Keratinocyte (primary cell): ENCODE measurements around the gene TOP3B. TPM values are rescaled to one million over a fixed set of nuclear protein-coding genes. Genes with fewer than 3 reads are reported as not detected.
"Not testable (repeated sequence)": the region's sequence is repeated elsewhere in the genome, so short reads cannot be mapped to it uniquely, and the experiment has no call there.

Experiments
- DNase-seq: peaks from one replicate; pipeline ENCODE4 v3.0.0-alpha.2; 2011; ENCODE audit warnings: low read depth, missing footprints, low spot score
- FAIRE-seq: peaks from 2 replicates; lab custom pipeline; 2011; peaks lifted over from hg19 to GRCh38; lab: Jason Lieb, UNC
- H2AFZ ChIP-seq: 2 replicates; pipeline ENCODE4 v1.6.0; 2012; ENCODE audit warnings: low read length, control low read depth, inconsistent platforms; ENCODE audit not compliant: control insufficient read depth
- H3K27ac ChIP-seq: 2 replicates; pipeline ENCODE4 v1.5.1; 2011; ENCODE audit warnings: low read length; ENCODE audit not compliant: control insufficient read depth, insufficient read depth
- H3K27me3 ChIP-seq: 3 replicates; pipeline ENCODE4 v1.6.0; 2011; ENCODE audit warnings: low read length; ENCODE audit not compliant: control insufficient read depth, insufficient read depth; ENCODE audit errors: extremely low read depth
- H3K36me3 ChIP-seq, 2 experiments: 2 replicates in 1 of 2; 3 replicates in 1 of 2; pipeline ENCODE4 v1.5.1; 2011; ENCODE audit warnings: low read length in 2 of 2, mild to moderate bottlenecking in 1 of 2; ENCODE audit not compliant: control insufficient read depth in 2 of 2, insufficient read depth in 2 of 2; ENCODE audit errors: extremely low read depth in 1 of 2
- H3K4me1 ChIP-seq: 3 replicates; pipeline ENCODE4 v1.5.1; 2011; ENCODE audit warnings: low read length; ENCODE audit not compliant: control insufficient read depth, insufficient read depth; ENCODE audit errors: extremely low read depth
- H3K4me2 ChIP-seq: 3 replicates; pipeline ENCODE4 v1.6.0; 2011; ENCODE audit warnings: low read depth, low read length; ENCODE audit not compliant: control insufficient read depth, insufficient read depth; ENCODE audit errors: extremely low read depth
- H3K4me3 ChIP-seq, 3 experiments: fragments of 200-600 bp in 1 of 3; sonication (generic) in 1 of 3; 2 replicates in 2 of 3; 3 replicates in 1 of 3; pipeline ENCODE4 v1.5.1; 2011 to 2016; ENCODE audit warnings: low read length in 3 of 3, mild to moderate bottlenecking in 3 of 3, control low read depth in 2 of 3, inconsistent platforms in 1 of 3, low read depth in 1 of 3, mixed read lengths in 1 of 3, mixed run types in 1 of 3, moderate library complexity in 1 of 3; ENCODE audit not compliant: control insufficient read depth in 2 of 3, insufficient read depth in 2 of 3; ENCODE audit errors: extremely low read depth in 1 of 3
- H3K79me2 ChIP-seq: 2 replicates; pipeline ENCODE4 v1.6.0; 2012; ENCODE audit warnings: low read length; ENCODE audit not compliant: control insufficient read depth, insufficient read depth
- H3K9ac ChIP-seq: 3 replicates; pipeline ENCODE4 v1.6.0; 2011; ENCODE audit warnings: low read length; ENCODE audit not compliant: control insufficient read depth, insufficient read depth; ENCODE audit errors: extremely low read depth
- H3K9me1 ChIP-seq: 3 replicates; pipeline ENCODE4 v1.6.0; 2011; ENCODE audit warnings: low read length; ENCODE audit not compliant: control insufficient read depth, insufficient read depth; ENCODE audit errors: extremely low read depth
- H3K9me3 ChIP-seq: 2 replicates; pipeline ENCODE4 v1.5.1; 2012; ENCODE audit warnings: low read depth, low read length; ENCODE audit not compliant: control insufficient read depth
- H4K20me1 ChIP-seq: 3 replicates; pipeline ENCODE4 v1.6.0; 2011; ENCODE audit warnings: low read length; ENCODE audit not compliant: control insufficient read depth, insufficient read depth; ENCODE audit errors: extremely low read depth
- EZH2 ChIP-seq: IDR thresholded peaks from one replicate; pipeline ENCODE4 v1.6.1; 2012; ENCODE audit warnings: inconsistent platforms, mild to moderate bottlenecking, low read length, moderate library complexity
- dilution Hi-C: fragments of 300-500 bp; cut with MboI; formaldehyde crosslinking; loops from one replicate; pipeline ENCODE4 v1.7.0; 2020; ENCODE audit warnings: low sequenced_read_pairs; ENCODE audit not compliant: extremely low pct_ligation_motif_present
- polyA plus RNA-seq, 5 experiments: library from polyadenylated mRNA; depleted of rRNA in 3 of 5; stranded (reverse) in 3 of 5; stranded (forward) in 1 of 5; unstranded in 1 of 5; fragments of >200 nt; gene quantifications; 1 replicate in 1 of 5; 2 replicates in 3 of 5; 3 replicates in 1 of 5; pipeline versions ENCODE4 v1.2.1 to v1.2.3, GENCODE V29; 2011 to 2012; ENCODE audit warnings: missing spikeins in 2 of 5, low read depth in 1 of 5, low replicate concordance in 1 of 5
- TF ChIP-seq, protein P1 (sequence below), 3 experiments: IDR thresholded peaks in 1 of 3; conservative IDR thresholded peaks in 1 of 3; optimal IDR thresholded peaks in 1 of 3; 2 replicates in 2 of 3; 3 replicates in 1 of 3; pipeline versions ENCODE3 to v1.5.1; 2011; ENCODE audit warnings: low read length in 3 of 3, mild to moderate bottlenecking in 3 of 3, moderate library complexity in 2 of 3, control low read depth in 1 of 3, inconsistent platforms in 1 of 3; ENCODE audit not compliant: insufficient read depth in 2 of 3; ENCODE audit errors: extremely low read depth in 1 of 3

Gene TOP3B
- polyA plus RNA-seq, 1 donor (not counting 4 experiments of a cell fraction or from before 2014, with no cell fraction given): 13.8 TPM

DNA sequence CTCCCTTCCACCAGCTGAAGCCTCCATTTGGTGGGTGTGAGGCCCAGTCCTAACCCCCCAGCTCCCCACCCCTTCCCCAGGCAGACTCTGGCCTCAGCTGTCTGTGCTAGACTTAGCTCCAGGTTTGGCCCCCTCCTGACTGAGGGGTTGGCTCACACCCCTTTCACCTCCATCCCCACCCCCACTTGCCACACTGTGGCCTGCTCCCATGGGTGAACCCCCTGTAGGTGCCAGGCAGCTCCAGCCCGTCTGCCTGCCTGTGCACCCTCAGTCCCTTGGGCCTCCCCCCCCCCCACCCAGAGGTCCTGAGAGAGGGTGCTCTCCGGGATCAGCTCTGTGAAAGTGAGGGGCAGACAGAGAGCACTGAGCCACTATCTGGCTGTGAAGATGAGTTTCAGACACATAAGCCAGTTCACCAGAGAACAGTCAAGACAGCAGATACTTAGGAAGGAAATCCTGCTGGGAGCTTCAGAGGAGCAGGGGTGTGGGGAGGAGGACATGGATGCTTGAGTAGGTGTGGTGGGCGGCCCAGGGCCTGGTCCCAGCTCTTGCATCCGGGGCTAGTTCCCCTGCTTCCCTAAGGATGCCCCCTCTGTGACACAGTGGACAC lies 66.2 kb downstream of the TOP3B start:
- Histone ChIP-seq H3K4me1 (no peaks in the 10 kb centered on the region), H3K27ac (no peak overlapping the region), H3K27me3 (no peaks in the 10 kb centered on the region), H3K9me3 (no peaks in the 10 kb centered on the region), H4K20me1 (no peaks in the 10 kb centered on the region), H2AFZ (no peak overlapping the region), H3K4me3 (no peak overlapping the region), H3K36me3 (peaks cover 0 to 5% of the 10 kb centered on the region in 2 experiments), H3K9ac (no peak overlapping the region), H3K79me2 (no peaks in the 10 kb centered on the region), H3K4me2 (no peak overlapping the region), H3K9me1 (no peaks in the 10 kb centered on the region)
- no peak for DNase-seq
- dilution Hi-C loops: no loop called here
- FAIRE-seq: no peak
- TF ChIP-seq, protein P1, sequence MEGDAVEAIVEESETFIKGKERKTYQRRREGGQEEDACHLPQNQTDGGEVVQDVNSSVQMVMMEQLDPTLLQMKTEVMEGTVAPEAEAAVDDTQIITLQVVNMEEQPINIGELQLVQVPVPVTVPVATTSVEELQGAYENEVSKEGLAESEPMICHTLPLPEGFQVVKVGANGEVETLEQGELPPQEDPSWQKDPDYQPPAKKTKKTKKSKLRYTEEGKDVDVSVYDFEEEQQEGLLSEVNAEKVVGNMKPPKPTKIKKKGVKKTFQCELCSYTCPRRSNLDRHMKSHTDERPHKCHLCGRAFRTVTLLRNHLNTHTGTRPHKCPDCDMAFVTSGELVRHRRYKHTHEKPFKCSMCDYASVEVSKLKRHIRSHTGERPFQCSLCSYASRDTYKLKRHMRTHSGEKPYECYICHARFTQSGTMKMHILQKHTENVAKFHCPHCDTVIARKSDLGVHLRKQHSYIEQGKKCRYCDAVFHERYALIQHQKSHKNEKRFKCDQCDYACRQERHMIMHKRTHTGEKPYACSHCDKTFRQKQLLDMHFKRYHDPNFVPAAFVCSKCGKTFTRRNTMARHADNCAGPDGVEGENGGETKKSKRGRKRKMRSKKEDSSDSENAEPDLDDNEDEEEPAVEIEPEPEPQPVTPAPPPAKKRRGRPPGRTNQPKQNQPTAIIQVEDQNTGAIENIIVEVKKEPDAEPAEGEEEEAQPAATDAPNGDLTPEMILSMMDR (optimal IDR thresholded peaks at IDR 0.05 in 1 of 3, IDR thresholded peaks at IDR 0.05 in 1 of 3, conservative IDR thresholded peaks at IDR 0.05 in 1 of 3; ENCODE audit: extremely low read depth in 1 of 3, insufficient read depth in 2 of 3, low read length in 3 of 3): no peak
- TF ChIP-seq EZH2: no peak

DNA sequence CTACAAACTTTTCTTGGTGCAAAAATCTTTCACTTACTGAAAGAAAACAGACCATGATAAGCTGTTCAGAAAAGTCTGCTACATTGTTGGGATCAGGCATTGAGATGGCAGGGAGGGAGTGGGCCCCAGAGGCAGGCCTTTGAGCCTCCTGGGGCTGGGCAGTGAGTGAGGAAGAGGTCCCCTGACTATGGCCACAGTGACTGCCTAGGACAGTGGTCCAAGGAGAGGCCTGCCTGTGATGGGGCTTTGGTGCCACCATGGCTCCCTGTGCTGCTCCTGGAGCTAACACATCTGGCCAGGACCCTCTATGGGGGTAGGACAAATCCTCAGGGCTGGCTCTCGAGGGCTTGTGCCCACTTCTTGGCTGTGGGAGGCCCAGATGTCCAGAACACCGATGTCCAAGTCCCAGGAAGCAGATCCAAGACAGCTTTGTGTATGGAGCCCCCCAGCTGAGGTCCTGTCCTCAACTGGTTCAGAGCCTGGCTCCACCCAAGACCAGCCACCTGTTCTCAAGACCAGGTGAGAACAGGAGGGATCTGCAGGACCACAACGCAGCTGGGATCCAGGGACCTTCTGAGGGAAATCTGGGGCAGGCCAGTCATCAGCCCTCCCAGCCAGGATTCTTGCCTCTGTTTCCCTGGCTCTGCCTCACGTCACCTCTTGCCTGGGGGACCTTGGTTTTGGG lies 66.8 kb downstream of the TOP3B start:
- H3K9me3 ChIP-seq: no peaks in the 10 kb centered on the region
- no peak overlapping the region for H3K27ac ChIP-seq
- DNase-seq (no peak), FAIRE-seq (no peak)
- no peak for TF ChIP-seq EZH2
- TF ChIP-seq, protein P1 (optimal IDR thresholded peaks at IDR 0.05 in 1 of 3, IDR thresholded peaks at IDR 0.05 in 1 of 3, conservative IDR thresholded peaks at IDR 0.05 in 1 of 3; ENCODE audit: extremely low read depth in 1 of 3, insufficient read depth in 2 of 3, low read length in 3 of 3): no peak
- no peaks in the 10 kb centered on the region for H3K79me2 ChIP-seq
- no peak overlapping the region for H2AFZ ChIP-seq
- no peaks in the 10 kb centered on the region for H4K20me1 ChIP-seq
- no peaks in the 10 kb centered on the region for H3K4me1 ChIP-seq
- no peak overlapping the region for H3K4me3 ChIP-seq
- no peak overlapping the region for H3K4me2 ChIP-seq
- dilution Hi-C loops: no loop called here
- peaks cover 0 to 2% of the 10 kb centered on the region in 2 experiments for H3K36me3 ChIP-seq
- H3K27me3 ChIP-seq: no peaks in the 10 kb centered on the region
- H3K9me1 ChIP-seq: no peaks in the 10 kb centered on the region
- H3K9ac ChIP-seq: no peak overlapping the region

DNA sequence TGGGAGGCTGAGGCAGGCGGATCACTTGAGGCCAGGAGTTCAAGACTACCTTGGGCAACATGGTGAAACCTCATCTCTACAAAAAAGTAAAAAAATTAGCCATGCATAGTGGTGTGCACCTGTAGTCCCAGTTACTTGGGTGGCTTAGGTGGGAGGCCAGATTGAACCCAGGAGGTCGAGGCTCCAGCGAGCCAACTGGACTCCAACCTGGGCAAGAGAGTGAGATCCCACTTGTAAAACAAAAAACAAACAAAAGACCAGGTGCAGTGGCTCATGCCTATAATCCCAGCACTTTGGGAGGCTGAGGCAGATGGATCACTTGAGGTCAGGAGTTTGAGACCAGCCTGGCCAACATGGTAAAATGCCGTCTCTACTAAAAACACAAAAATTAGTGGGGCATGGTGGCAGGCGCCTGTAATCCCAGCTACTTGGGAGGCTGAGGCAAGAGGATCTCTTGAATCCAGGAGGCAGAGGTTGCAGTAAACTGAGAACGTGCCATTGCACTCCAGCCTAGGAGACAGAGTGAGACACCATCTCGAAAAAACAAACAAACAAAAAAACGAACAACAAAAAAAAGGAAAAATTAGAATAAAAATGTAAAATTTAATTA lies 68.4 kb downstream of the TOP3B start:
- H3K9me3 ChIP-seq, H3K27ac ChIP-seq, H3K36me3 ChIP-seq, H4K20me1 ChIP-seq, H3K79me2 ChIP-seq, FAIRE-seq, H3K9me1 ChIP-seq, H3K4me1 ChIP-seq, H3K4me3 ChIP-seq, H3K9ac ChIP-seq, H2AFZ ChIP-seq, H3K4me2 ChIP-seq, DNase-seq, dilution Hi-C loops, H3K27me3 ChIP-seq: not testable (repeated sequence)
